MM.1S (cell line): Measurements from ENCODE around the gene SLCO1B3.

Source experiments
- EZH2phosphoT487 ChIP-seq: fragments of 300-600 bp; sonication (generic); IDR thresholded peaks from 2 replicates; pipeline ENCODE4 v1.6.1; 2018; ENCODE audit warnings: antibody characterized with exemption, low read length
- TF ChIP-seq, protein P1 (sequence below): fragments of 300-600 bp; sonication (generic); IDR thresholded peaks from 2 replicates; pipeline ENCODE4 v1.5.1; 2016; ENCODE audit warnings: antibody characterized with exemption, low read length, mixed read lengths

DNA sequence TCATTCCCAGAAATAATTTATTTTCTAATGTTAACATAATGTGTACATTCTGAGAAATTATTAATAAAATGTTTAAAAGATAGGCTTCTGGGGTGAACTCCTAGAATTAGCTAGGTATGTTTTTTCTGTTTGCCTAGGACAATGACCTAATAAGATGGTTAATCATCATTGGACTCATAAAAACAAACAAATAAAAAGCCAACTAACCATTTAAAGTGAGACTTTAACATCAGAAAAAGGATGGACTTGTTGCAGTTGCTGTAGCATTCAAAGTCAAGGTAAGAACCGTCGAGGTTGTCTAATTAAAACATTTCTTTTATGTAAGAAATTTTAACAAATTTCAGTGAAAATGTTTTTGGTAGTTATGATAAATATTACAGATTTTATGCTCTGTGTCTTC lies at the start of gene SLCO1B3:
- TF ChIP-seq, protein P1, sequence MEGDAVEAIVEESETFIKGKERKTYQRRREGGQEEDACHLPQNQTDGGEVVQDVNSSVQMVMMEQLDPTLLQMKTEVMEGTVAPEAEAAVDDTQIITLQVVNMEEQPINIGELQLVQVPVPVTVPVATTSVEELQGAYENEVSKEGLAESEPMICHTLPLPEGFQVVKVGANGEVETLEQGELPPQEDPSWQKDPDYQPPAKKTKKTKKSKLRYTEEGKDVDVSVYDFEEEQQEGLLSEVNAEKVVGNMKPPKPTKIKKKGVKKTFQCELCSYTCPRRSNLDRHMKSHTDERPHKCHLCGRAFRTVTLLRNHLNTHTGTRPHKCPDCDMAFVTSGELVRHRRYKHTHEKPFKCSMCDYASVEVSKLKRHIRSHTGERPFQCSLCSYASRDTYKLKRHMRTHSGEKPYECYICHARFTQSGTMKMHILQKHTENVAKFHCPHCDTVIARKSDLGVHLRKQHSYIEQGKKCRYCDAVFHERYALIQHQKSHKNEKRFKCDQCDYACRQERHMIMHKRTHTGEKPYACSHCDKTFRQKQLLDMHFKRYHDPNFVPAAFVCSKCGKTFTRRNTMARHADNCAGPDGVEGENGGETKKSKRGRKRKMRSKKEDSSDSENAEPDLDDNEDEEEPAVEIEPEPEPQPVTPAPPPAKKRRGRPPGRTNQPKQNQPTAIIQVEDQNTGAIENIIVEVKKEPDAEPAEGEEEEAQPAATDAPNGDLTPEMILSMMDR: no peak
- no peak for TF ChIP-seq EZH2phosphoT487
